Esophagus (tissue), 2 donors: ENCODE measurements around the gene PYGM. TPM values are rescaled to one million over a fixed set of nuclear protein-coding genes. Genes with fewer than 3 reads are reported as not detected.

Experiments
- H3K27ac ChIP-seq, 2 donors: one replicate each; pipeline ENCODE4 v1.5.1; 2013; ENCODE audit warnings: low read depth in 2 of 2, mild to moderate bottlenecking in 2 of 2, inconsistent platforms in 1 of 2, low read length in 1 of 2, moderate library complexity in 1 of 2
- H3K27me3 ChIP-seq, 2 donors: one replicate each; pipeline ENCODE4 v1.6.1; 2013; ENCODE audit warnings: low read length in 2 of 2, control low read depth in 1 of 2, mild to moderate bottlenecking in 1 of 2; ENCODE audit not compliant: insufficient read depth in 2 of 2, control insufficient read depth in 1 of 2
- H3K36me3 ChIP-seq, 2 donors: one replicate each; pipeline ENCODE4 v1.6.1; 2013; ENCODE audit warnings: low read length in 1 of 2; ENCODE audit not compliant: control insufficient read depth in 2 of 2, insufficient read depth in 2 of 2
- H3K4me1 ChIP-seq, 2 donors: one replicate each; pipeline ENCODE4 v1.6.1; 2013; ENCODE audit warnings: low read length in 1 of 2; ENCODE audit not compliant: control insufficient read depth in 2 of 2, insufficient read depth in 2 of 2
- H3K4me3 ChIP-seq, 2 donors: one replicate each; pipeline ENCODE4 v1.5.1; 2013; ENCODE audit warnings: low read length in 2 of 2, mild to moderate bottlenecking in 2 of 2, low read depth in 1 of 2, moderate library complexity in 1 of 2
- H3K9me3 ChIP-seq, 2 donors: one replicate each; pipeline ENCODE4 v1.6.1; 2013; ENCODE audit warnings: mild to moderate bottlenecking in 2 of 2, low read depth in 1 of 2, low read length in 1 of 2, moderate library complexity in 1 of 2; ENCODE audit not compliant: control insufficient read depth in 2 of 2, insufficient read depth in 1 of 2
- WGBS, 2 donors: extraction: QIAGEN DNeasy Blood & Tissue Kit; methylation state at CpG; one replicate each; pipeline ENCODE4 v1.1.7; 2013; 5-methylcytosine and 5-hydroxymethylcytosine counted together
- polyA plus RNA-seq, 2 donors: library from polyadenylated mRNA; stranded (reverse); fragments of 200-250 nt; gene quantifications; one replicate each; pipeline ENCODE4 v1.2.3, GENCODE V29; 2013
- donor health status: healthy with polysubstance abuse.
- donor health status: Bipolar disorder and iron deficiency.

Gene PYGM
- polyA plus RNA-seq, 2 donors, result 1.2 to 1.7 TPM

GRCh38 chr11:64746486-64746885 is 13.3 kb downstream of the PYGM start:
- H3K27me3 ChIP-seq, result no peaks in the 10 kb centered on the region

DNA sequence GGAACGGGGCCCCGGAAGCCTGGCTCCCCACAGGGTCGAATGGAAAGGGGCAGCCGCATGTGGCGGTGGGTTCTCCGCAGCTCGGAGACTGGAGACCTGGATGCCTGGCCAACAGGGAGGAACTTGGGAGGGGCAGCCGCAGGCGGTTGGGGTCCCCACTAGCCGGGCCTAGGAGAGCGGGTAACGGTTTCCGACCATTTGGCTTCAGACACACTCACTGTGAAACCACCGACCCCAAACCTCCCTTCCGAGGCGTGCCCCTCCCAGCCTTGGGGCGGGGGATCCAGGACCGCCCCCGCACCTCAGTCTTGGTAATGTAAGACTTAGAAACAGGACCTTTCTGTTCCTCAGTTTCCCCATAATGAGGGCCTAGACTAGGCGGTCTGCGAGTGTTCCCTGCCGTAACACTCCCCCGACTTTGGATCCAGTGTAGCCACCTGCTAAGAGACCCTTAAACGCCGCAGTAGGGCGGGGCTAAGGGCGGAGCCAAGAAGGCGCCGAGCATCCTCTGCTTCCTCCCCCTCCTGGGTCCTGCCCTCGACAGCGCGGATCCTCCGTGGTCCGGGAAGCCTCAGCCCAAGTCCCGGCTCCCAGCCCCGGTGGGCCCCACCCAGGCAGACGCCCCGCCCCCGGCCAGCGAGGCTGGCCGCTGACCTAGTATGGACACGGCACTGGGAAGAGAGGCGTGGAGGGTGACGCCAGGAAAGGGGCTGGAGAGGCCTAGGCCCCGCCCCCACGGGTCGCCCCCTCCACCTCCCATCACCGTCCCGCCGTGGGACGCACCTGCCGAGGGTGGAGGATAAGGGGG is 14.0 kb downstream of the PYGM start:
- Histone ChIP-seq H3K27ac (peak overlapping the region; percentile 77 to 80), H3K9me3 (no peaks in the 10 kb centered on the region), H3K4me1 (peaks cover 0 to 12% of the 10 kb centered on the region in 2 donors), H3K4me3 (peak overlapping the region; percentile 43 to 45), H3K27me3 (no peaks in the 10 kb centered on the region), H3K36me3 (no peaks in the 10 kb centered on the region)
- 2% methylated on average over 52 of the region's 52 CpGs for WGBS, 2 donors

More at GRCh38 chr11:64746486-64746885, 13.3 kb downstream of the PYGM start:
- WGBS, 2 donors, result 77 to 78% methylated on average over 10 of the region's 10 CpGs
- Histone ChIP-seq H3K27ac (peak overlapping the region; percentile 77 to 80), H3K9me3 (no peaks in the 10 kb centered on the region), H3K4me3 (no peak overlapping the region), H3K4me1 (peaks cover 0 to 12% of the 10 kb centered on the region in 2 donors), H3K36me3 (no peaks in the 10 kb centered on the region)

DNA sequence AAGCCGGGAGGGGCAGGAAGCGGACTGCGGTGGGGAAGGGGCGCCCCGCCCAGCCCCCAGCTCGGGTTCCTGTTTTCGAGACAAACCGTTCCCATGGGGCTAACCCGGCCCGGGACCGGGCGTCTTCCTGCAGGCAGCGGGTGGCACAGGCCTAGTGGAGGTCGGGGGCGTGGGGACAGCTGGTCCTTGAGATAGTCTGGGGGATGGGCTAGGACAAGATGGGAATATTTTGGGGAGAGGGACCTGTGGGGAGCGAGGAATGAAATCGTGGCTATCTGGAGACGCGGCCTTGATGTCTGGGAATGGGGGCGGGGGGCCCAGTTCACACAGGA is 14.6 kb downstream of the PYGM start:
- peak overlapping the region; percentile 43 to 45 for H3K4me3 ChIP-seq
- no peaks in the 10 kb centered on the region for H3K27me3 ChIP-seq
- H3K27ac ChIP-seq, result peak overlapping the region; percentile 77 to 80
- no peaks in the 10 kb centered on the region for H3K9me3 ChIP-seq
- no peaks in the 10 kb centered on the region for H3K36me3 ChIP-seq
- 2 to 3% methylated on average over 19 to 20 of the region's 20 CpGs for WGBS, 2 donors
- H3K4me1 ChIP-seq, result peaks cover 0 to 12% of the 10 kb centered on the region in 2 donors

GRCh38 chr11:64744544-64745188 is 15.1 kb downstream of the PYGM start:
- no peaks in the 10 kb centered on the region for H3K27me3 ChIP-seq
- H3K4me1 ChIP-seq, result peaks cover 0 to 12% of the 10 kb centered on the region in 2 donors
- H3K4me3 ChIP-seq, result peak overlapping the region; percentile 43 to 51
- WGBS, 2 donors, result 1 to 2% methylated on average over 32 to 88 of the region's 89 CpGs
- H3K27ac ChIP-seq, result peak overlapping the region; percentile 77 to 80
- no peaks in the 10 kb centered on the region for H3K9me3 ChIP-seq
- no peaks in the 10 kb centered on the region for H3K36me3 ChIP-seq

GRCh38 chr11:64743591-64744543 is 15.9 kb downstream of the PYGM start, which contains the start of gene RASGRP2:
RASGRP2 (minus strand) TSS chr11:64744142; CDS start chr11:64742866, 1,276 bp downstream.
- Histone ChIP-seq H3K36me3 (no peaks in the 10 kb centered on the region), H3K27me3 (no peaks in the 10 kb centered on the region), H3K4me3 (peak within 1 kb of the TSS; percentile 43 to 51), H3K9me3 (no peaks in the 10 kb centered on the region), H3K4me1 (peaks cover 0 to 12% of the 10 kb centered on the region in 2 donors), H3K27ac (peak within 1 kb of the TSS; percentile 77 to 80)
- 1% methylated on average over 44 to 57 of the region's 57 CpGs for whole genome bisulfite sequencing, 2 donors

DNA sequence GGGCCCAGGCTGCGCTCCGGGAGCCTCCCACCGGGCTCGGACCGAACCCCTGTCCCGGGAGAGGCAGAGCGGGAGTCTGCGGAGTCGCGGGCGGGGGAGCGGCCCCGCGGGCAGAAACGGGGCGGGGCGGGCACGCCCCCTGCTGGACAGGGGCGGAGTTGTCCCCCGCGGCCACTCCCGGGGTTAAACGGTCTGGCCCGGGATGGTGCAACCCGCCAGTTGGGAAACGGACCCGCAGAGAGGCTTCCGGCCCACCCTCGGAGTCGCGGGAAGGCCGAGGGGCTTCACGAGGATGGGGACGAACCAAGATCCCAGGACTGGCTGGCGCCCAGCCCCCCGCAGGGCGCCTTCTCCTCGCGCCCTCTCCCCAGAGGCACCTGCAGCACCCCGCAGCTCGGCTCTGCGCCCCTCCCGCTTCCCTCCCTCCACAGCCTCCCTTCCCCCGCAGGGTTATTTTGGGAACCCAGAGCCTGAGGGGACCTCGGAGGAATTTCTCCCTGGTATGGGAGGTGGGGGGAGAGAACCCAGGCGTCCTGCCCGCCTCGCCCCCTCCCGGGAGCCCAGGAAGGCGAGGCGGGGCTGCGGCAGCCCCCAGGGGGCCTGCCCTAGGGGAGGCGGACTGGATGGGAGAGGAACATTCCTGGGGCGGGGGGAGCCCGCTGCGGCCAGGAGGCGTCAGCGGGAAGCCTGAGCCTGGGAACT is 16.7 kb downstream of the PYGM start:
- H3K4me1 ChIP-seq, result peaks cover 0 to 12% of the 10 kb centered on the region in 2 donors
- H3K27me3 ChIP-seq, result no peaks in the 10 kb centered on the region
- WGBS, 2 donors, result 0 to 1% methylated on average over 58 of the region's 58 CpGs

DNA sequence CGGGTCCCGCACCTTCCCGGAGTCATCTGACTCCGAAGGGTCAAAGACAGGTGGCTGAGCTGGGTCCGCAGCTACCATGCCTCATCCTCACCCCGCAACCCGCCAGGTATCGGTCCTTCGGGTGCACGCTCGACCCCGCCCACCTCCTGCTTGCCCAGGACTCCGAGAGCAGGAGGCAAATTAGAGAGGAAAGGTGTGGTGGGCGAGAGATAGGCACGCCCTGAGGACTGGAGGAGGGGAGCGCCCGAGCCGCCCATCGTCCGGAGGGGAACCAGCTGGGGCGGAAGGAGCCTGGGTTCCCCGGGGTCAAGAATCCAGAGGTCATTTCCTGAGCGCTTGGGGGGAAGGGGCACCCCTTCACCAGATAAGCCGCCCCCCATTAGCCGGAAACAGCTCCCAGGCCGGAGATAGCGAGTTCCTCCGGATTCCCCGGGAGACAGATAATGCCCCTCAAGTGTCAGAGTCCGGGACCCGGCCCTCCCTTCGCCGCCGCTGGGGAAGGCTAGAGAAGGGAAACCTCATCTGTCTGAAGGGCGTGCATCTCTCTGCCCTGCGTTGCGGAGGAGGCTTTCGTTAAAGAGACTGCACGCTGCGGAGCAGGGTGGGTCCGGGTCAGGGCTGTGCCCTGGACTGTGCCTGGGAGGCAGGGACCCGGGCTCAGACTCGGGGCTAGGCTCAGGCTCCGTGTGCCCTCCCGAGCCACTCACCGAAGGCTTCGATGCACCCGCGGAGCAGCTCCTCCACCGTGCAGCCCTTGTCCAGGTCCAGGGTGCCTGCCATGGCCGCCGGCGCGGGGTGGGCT is 17.5 kb downstream of the PYGM start:
- 7 to 8% methylated on average over 54 of the region's 54 CpGs for WGBS, 2 donors
- Histone ChIP-seq H3K4me1 (peaks cover 0 to 12% of the 10 kb centered on the region in 2 donors), H3K4me3 (peak overlapping the region; percentile 43 to 51), H3K27ac (peak overlapping the region; percentile 23 to 50), H3K9me3 (no peaks in the 10 kb centered on the region), H3K27me3 (no peaks in the 10 kb centered on the region), H3K36me3 (no peaks in the 10 kb centered on the region)

More for the DNA sequence above, 16.7 kb downstream of the PYGM start:
- peak overlapping the region; percentile 43 to 51 for H3K4me3 ChIP-seq
- no peaks in the 10 kb centered on the region for H3K36me3 ChIP-seq
- no peaks in the 10 kb centered on the region for H3K9me3 ChIP-seq
- H3K27ac ChIP-seq, result peak overlapping the region; percentile 66 to 80

- H3K4me1 ChIP-seq, result peaks cover 0 to 20% of the 10 kb centered on the region in 2 donors
- no peak overlapping the region for H3K4me3 ChIP-seq
- no peaks in the 10 kb centered on the region for H3K27me3 ChIP-seq
- 46 to 53% methylated on average over 24 of the region's 24 CpGs for WGBS, 2 donors
- no peaks in the 10 kb centered on the region for H3K9me3 ChIP-seq
- no peak overlapping the region for H3K27ac ChIP-seq
- H3K36me3 ChIP-seq, result no peaks in the 10 kb centered on the region
Measured at GRCh38 chr11:64741375-64742086, 18.2 kb downstream of the PYGM start.
